Measurements from ENCODE around the gene EID1. TPM values are rescaled to one million over a fixed set of nuclear protein-coding genes. Genes with fewer than 3 reads are reported as not detected.
"Not testable (repeated sequence)": the region's sequence is repeated elsewhere in the genome, so short reads cannot be mapped to it uniquely, and the experiment has no call there.

Gene EID1
- total RNA-seq, 1 experiment from 2014 or later = 98.7 TPM

- DNase-seq; H3K9me3 ChIP-seq (ENCODE audit: low read length); POLR2A ChIA-PET (ENCODE audit: unreplicated experiment); CTCF ChIA-PET; H3K79me2 ChIP-seq (ENCODE audit: low read length); intact Hi-C loops (cut with micrococcal nuclease); H3K4me2 ChIP-seq (ENCODE audit: low read length); H3K4me3 ChIP-seq (ENCODE audit: low read length); H2AFZ ChIP-seq (ENCODE audit: low read length); H3K27ac ChIP-seq (ENCODE audit: low read length); ATAC-seq; H3K27me3 ChIP-seq (ENCODE audit: low read length); H3K9me2 ChIP-seq (replicated peaks; ENCODE audit: low read length); BruUV-seq (replicated peaks); H3K36me3 ChIP-seq (ENCODE audit: low read depth, low read length); H4K20me1 ChIP-seq (ENCODE audit: low read length); H3F3A ChIP-seq (ENCODE audit: low read length, unreplicated experiment); H3K9ac ChIP-seq (ENCODE audit: low read length): not testable (repeated sequence)
- H3K4me1 ChIP-seq (ENCODE audit: insufficient read depth, low read length) = peaks cover 15% of the 10 kb centered on the region
Observed at GRCh38 chr15:48910554-48910953, 32.6 kb downstream of the EID1 start.

GRCh38 chr15:48913141-48913540, 35.2 kb downstream of the EID1 start:
- Histone ChIP-seq H3K4me1 (ENCODE audit: insufficient read depth, low read length) (peaks cover 12% of the 10 kb centered on the region), H3K27me3 (ENCODE audit: low read length) (no peaks in the 10 kb centered on the region), H4K20me1 (ENCODE audit: low read length) (no peaks in the 10 kb centered on the region), H3K4me2 (ENCODE audit: low read length) (no peak overlapping the region), H3K9ac (ENCODE audit: low read length) (peak overlapping the region; percentile 57), H3K9me2 (replicated peaks; ENCODE audit: low read length) (no peaks in the 10 kb centered on the region), H3K79me2 (ENCODE audit: low read length) (no peaks in the 10 kb centered on the region), H3F3A (ENCODE audit: low read length, unreplicated experiment) (no peaks in the 10 kb centered on the region), H3K4me3 (ENCODE audit: low read length) (no peak overlapping the region), H3K36me3 (ENCODE audit: low read depth, low read length) (no peaks in the 10 kb centered on the region), H3K27ac (ENCODE audit: low read length) (peak overlapping the region; percentile 63), H2AFZ (ENCODE audit: low read length) (peak overlapping the region; percentile 38), H3K9me3 (ENCODE audit: low read length) (no peaks in the 10 kb centered on the region)
- BruUV-seq (replicated peaks) = no TSS peak
- TF ChIP-seq EZH2 (IDR thresholded peaks at IDR 0.05; ENCODE audit: low read length, unreplicated experiment) = no peak
- no peak for TF ChIP-seq EZH2phosphoT487 (IDR thresholded peaks at IDR 0.05; ENCODE audit: borderline replicate concordance, low read length)
- no peak for TF ChIP-seq CTCF (conservative IDR thresholded peaks at IDR 0.05; ENCODE audit: low read depth, low read length)
- POLR2A ChIA-PET (ENCODE audit: unreplicated experiment) = no interaction called here
- ATAC-seq (peak; percentile 85), DNase-seq (peak; percentile 58)
- intact Hi-C loops (cut with micrococcal nuclease) = no loop called here
- CTCF ChIA-PET = no interaction called here

GRCh38 chr15:48914717-48915116, 36.8 kb downstream of the EID1 start:
- ATAC-seq (no peak), DNase-seq (no peak)
- peaks cover 7% of the 10 kb centered on the region for H3K4me1 ChIP-seq (ENCODE audit: insufficient read depth, low read length)
- no peaks in the 10 kb centered on the region for H3K9me2 ChIP-seq (replicated peaks; ENCODE audit: low read length)
- no peak overlapping the region for H3K4me2 ChIP-seq (ENCODE audit: low read length)
- TF ChIP-seq EZH2 (IDR thresholded peaks at IDR 0.05; ENCODE audit: low read length, unreplicated experiment) (no peak), CTCF (conservative IDR thresholded peaks at IDR 0.05; ENCODE audit: low read depth, low read length) (no peak), EZH2phosphoT487 (IDR thresholded peaks at IDR 0.05; ENCODE audit: borderline replicate concordance, low read length) (no peak)
- BruUV-seq (replicated peaks) = no TSS peak
- intact Hi-C loops (cut with micrococcal nuclease) = no loop called here
- no peak overlapping the region for H3K9ac ChIP-seq (ENCODE audit: low read length)
- H3K4me3 ChIP-seq (ENCODE audit: low read length) = no peak overlapping the region
- CTCF ChIA-PET = no interaction called here
- no peak overlapping the region for H2AFZ ChIP-seq (ENCODE audit: low read length)
- H3K27ac ChIP-seq (ENCODE audit: low read length) = no peak overlapping the region
- H3K79me2 ChIP-seq (ENCODE audit: low read length) = no peaks in the 10 kb centered on the region
- POLR2A ChIA-PET (ENCODE audit: unreplicated experiment) = no interaction called here
- no peaks in the 10 kb centered on the region for H4K20me1 ChIP-seq (ENCODE audit: low read length)
- H3F3A ChIP-seq (ENCODE audit: low read length, unreplicated experiment) = no peaks in the 10 kb centered on the region
- H3K27me3 ChIP-seq (ENCODE audit: low read length) = no peaks in the 10 kb centered on the region
- no peaks in the 10 kb centered on the region for H3K36me3 ChIP-seq (ENCODE audit: low read depth, low read length)
- H3K9me3 ChIP-seq (ENCODE audit: low read length) = no peaks in the 10 kb centered on the region

Measured in PC-3 (cell line).